Loucy (cell line): Measurements from ENCODE around the gene PLXNA4.
A peak's percentile ranks its signal among the peaks of the same experiment; 100 is the strongest.

ENCODE experiments used
- H2AFZ ChIP-seq: fragments of 200-600 bp; sonication (generic); 2 replicates; pipeline ENCODE4 v1.6.0; 2016; ENCODE audit warnings: antibody characterized with exemption, mild to moderate bottlenecking, low read length, moderate library complexity
- H3F3A ChIP-seq: fragments of 200-600 bp; 2 replicates; pipeline ENCODE4 v1.6.0; 2016; ENCODE audit warnings: antibody characterized with exemption, low read depth, mild to moderate bottlenecking
- H3K27me3 ChIP-seq: fragments of 200-600 bp; sonication (generic); 2 replicates; pipeline ENCODE4 v1.6.1; 2014; ENCODE audit warnings: low read length, mild to moderate bottlenecking; ENCODE audit not compliant: insufficient read depth, poor library complexity, severe bottlenecking
- H3K36me3 ChIP-seq: fragments of 200-600 bp; sonication (generic); 2 replicates; pipeline ENCODE4 v1.6.1; 2016; ENCODE audit warnings: low read length; ENCODE audit not compliant: insufficient read depth
- H3K4me1 ChIP-seq: fragments of 200-600 bp; sonication (generic); 2 replicates; pipeline ENCODE4 v1.5.1; 2014; ENCODE audit warnings: low read length, mild to moderate bottlenecking; ENCODE audit not compliant: insufficient read depth, poor library complexity, severe bottlenecking
- H3K4me2 ChIP-seq: fragments of 200-600 bp; sonication (generic); 2 replicates; pipeline ENCODE4 v1.6.0; 2014; ENCODE audit warnings: antibody characterized with exemption, low read length, low read depth, mild to moderate bottlenecking; ENCODE audit not compliant: poor library complexity, severe bottlenecking
- H3K4me3 ChIP-seq: fragments of 200-600 bp; sonication (generic); 2 replicates; pipeline ENCODE4 v1.5.1; 2014; ENCODE audit warnings: low read length, mild to moderate bottlenecking, mixed read lengths; ENCODE audit not compliant: poor library complexity, severe bottlenecking
- H3K79me2 ChIP-seq: fragments of 200-600 bp; sonication (generic); 2 replicates; pipeline ENCODE4 v1.6.1; 2014; ENCODE audit warnings: low read length; ENCODE audit not compliant: insufficient read depth
- H3K9ac ChIP-seq: fragments of 200-600 bp; sonication (generic); 2 replicates; pipeline ENCODE4 v1.6.0; 2014; ENCODE audit warnings: mild to moderate bottlenecking, low read depth, low read length, moderate library complexity; ENCODE audit not compliant: poor library complexity, severe bottlenecking
- H3K9me2 ChIP-seq: fragments of 200-600 bp; sonication (generic); replicated peaks from 2 replicates; pipeline ENCODE4 v1.6.1; 2016; ENCODE audit warnings: low read depth, low read length, mixed read lengths
- H3K9me3 ChIP-seq: fragments of 200-600 bp; sonication (generic); 2 replicates; pipeline ENCODE4 v1.6.1; 2014; ENCODE audit warnings: mild to moderate bottlenecking, antibody characterized with exemption, low read length, low read depth; ENCODE audit not compliant: insufficient read depth
- H4K20me1 ChIP-seq: fragments of 200-600 bp; sonication (generic); 2 replicates; pipeline ENCODE4 v1.6.0; 2014; ENCODE audit warnings: antibody characterized with exemption, low read length, mild to moderate bottlenecking; ENCODE audit not compliant: insufficient read depth, poor library complexity, severe bottlenecking
- EZH2phosphoT487 ChIP-seq: fragments of 200-600 bp; IDR thresholded peaks from 2 replicates; pipeline ENCODE4 v1.6.1; 2018; ENCODE audit warnings: antibody characterized with exemption, mild to moderate bottlenecking, moderate library complexity, borderline replicate concordance
- TF ChIP-seq, protein P1 (sequence below): fragments of 200-600 bp; sonication (generic); conservative IDR thresholded peaks from 2 replicates; pipeline ENCODE4 v1.5.1; 2014; ENCODE audit warnings: mild to moderate bottlenecking, antibody characterized with exemption, low read length

PLXNA4 gene

DNA sequence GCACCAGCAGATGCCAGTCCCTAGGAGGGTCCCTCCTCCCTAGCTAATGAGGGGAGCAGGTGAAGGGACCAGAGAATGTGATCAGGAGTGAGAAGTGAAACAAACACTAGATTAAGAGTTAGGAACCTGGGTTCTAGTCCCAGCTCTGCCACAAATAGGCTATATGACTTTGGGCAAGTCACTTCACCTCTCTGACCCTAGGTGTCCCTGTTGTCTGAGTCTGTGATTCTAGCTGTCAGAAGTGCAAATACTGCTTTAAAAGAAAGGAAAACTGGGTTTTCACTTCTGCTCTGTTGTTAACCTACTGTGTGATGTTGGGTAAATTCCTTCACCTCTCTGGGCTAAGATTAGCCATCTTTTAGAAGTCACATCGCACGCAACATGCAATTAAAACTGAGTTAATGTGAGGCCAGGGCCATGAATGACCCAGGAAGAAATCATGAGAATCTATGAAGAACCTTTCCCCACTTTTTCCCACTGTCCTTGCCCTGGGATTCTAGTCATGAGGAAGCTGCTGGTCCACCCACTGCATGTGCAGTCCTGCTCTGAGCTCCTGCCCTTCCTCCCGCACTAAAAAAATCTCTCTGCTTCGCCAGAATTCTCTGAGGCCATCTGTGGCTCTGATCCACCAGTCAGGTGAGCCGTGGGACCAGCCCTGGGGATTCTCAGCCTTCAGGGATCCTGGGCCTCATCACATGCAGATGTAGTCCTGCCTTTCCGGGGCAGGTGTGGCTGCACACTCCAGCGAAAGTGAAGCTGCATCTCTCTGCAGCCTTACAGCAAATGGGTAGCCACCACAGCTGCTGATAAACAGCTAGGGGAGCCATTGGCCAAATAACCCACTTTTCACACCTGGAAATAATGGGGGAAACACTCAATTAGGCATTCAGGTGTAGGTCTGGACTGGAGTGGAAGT lies 181.7 kb downstream of the PLXNA4 start:
- H3K4me3 ChIP-seq: no peak overlapping the region
- no peaks in the 10 kb centered on the region for H3K27me3 ChIP-seq
- H3K4me2 ChIP-seq: no peak overlapping the region
- no peaks in the 10 kb centered on the region for H3F3A ChIP-seq
- H3K9me3 ChIP-seq: no peaks in the 10 kb centered on the region
- no peaks in the 10 kb centered on the region for H3K9me2 ChIP-seq
- no peak overlapping the region for H3K9ac ChIP-seq
- H4K20me1 ChIP-seq: no peaks in the 10 kb centered on the region
- no peak overlapping the region for H2AFZ ChIP-seq
- TF ChIP-seq EZH2phosphoT487: no peak
- TF ChIP-seq, protein P1, sequence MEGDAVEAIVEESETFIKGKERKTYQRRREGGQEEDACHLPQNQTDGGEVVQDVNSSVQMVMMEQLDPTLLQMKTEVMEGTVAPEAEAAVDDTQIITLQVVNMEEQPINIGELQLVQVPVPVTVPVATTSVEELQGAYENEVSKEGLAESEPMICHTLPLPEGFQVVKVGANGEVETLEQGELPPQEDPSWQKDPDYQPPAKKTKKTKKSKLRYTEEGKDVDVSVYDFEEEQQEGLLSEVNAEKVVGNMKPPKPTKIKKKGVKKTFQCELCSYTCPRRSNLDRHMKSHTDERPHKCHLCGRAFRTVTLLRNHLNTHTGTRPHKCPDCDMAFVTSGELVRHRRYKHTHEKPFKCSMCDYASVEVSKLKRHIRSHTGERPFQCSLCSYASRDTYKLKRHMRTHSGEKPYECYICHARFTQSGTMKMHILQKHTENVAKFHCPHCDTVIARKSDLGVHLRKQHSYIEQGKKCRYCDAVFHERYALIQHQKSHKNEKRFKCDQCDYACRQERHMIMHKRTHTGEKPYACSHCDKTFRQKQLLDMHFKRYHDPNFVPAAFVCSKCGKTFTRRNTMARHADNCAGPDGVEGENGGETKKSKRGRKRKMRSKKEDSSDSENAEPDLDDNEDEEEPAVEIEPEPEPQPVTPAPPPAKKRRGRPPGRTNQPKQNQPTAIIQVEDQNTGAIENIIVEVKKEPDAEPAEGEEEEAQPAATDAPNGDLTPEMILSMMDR: peak; percentile 71
- no peaks in the 10 kb centered on the region for H3K79me2 ChIP-seq
- no peaks in the 10 kb centered on the region for H3K4me1 ChIP-seq
- H3K36me3 ChIP-seq: no peaks in the 10 kb centered on the region

DNA sequence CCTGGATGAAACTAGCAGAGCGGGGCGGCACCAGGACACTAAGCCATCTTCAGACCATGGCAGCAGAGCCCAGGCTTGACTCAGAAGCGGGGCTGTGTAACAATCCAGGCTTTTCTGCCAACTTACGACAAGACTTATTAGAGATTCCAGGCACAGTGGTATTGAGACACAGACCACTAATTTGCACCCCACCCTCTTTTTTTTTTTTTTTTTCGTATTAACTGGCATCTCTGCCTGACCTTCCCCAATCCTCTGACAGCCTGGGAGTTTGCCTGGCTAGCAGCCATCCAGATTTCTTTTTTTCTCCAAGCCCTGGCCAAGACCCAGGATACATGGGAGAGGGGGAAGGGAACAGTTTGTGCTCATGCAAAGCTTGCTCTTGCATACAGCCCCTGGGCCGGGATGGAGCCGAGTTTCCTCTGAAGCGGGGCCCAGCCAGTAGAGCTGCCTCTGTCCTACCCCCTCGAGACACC lies 182.4 kb downstream of the PLXNA4 start:
- Histone ChIP-seq H3K27me3 (no peaks in the 10 kb centered on the region), H3K9me3 (no peaks in the 10 kb centered on the region), H3K79me2 (no peaks in the 10 kb centered on the region), H2AFZ (no peak overlapping the region), H3K4me1 (no peaks in the 10 kb centered on the region), H3K9ac (no peak overlapping the region), H3F3A (no peaks in the 10 kb centered on the region), H3K9me2 (no peaks in the 10 kb centered on the region), H3K36me3 (no peaks in the 10 kb centered on the region), H4K20me1 (no peaks in the 10 kb centered on the region), H3K4me3 (no peak overlapping the region), H3K4me2 (no peak overlapping the region)
- TF ChIP-seq, protein P1: no peak
- no peak for TF ChIP-seq EZH2phosphoT487

DNA sequence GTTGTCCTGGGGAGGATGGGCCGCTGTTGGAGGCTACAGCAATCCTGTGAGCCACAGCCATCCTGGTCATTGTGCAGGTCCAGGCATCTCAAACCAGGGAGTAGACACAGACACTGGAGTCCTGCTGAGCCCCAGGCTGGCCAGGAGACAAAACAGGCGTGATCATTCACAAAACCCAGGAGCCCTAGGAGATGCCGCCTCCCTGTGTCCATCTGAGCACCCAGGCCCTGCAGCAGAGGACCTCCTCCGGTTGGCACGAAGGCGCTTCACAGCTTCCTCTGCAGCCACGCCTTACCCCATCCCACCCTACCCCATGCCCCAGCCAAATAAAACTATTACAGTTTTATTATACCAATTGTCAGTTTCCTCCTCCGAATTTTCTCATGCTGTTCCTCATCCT lies 183.6 kb downstream of the PLXNA4 start:
- Histone ChIP-seq H3K9ac (no peak overlapping the region), H3K4me3 (no peak overlapping the region), H3K4me1 (no peaks in the 10 kb centered on the region), H3K9me3 (no peaks in the 10 kb centered on the region), H4K20me1 (no peaks in the 10 kb centered on the region), H2AFZ (no peak overlapping the region), H3K9me2 (no peaks in the 10 kb centered on the region), H3K79me2 (no peaks in the 10 kb centered on the region), H3K27me3 (no peaks in the 10 kb centered on the region), H3F3A (no peaks in the 10 kb centered on the region), H3K36me3 (no peaks in the 10 kb centered on the region), H3K4me2 (no peak overlapping the region)
- TF ChIP-seq EZH2phosphoT487: no peak
- TF ChIP-seq, protein P1: no peak
